HCT116 (cell line): ENCODE results near the gene MYLK2.

Source experiments
- EZH2 ChIP-seq: fragments of 200-600 bp; sonication (generic); IDR thresholded peaks from 2 replicates; pipeline ENCODE4 v1.6.1; 2017; ENCODE audit warnings: antibody characterized with exemption, mixed run types
- EZH2phosphoT487 ChIP-seq: fragments of 200-600 bp; IDR thresholded peaks from 2 replicates; pipeline ENCODE4 v1.6.1; 2018; ENCODE audit warnings: antibody characterized with exemption, borderline replicate concordance
- TF ChIP-seq, protein P1 (sequence below), 3 experiments: fragments of 200-600 bp in 1 of 3; sonication (generic) in 1 of 3; IDR thresholded peaks in 2 of 3; conservative IDR thresholded peaks in 1 of 3; 2 replicates each; pipeline ENCODE4 v1.5.1; 2012 to 2017; ENCODE audit warnings: low read depth in 2 of 3, low read length in 2 of 3, antibody characterized with exemption in 1 of 3, borderline replicate concordance in 1 of 3, control low read depth in 1 of 3, mild to moderate bottlenecking in 1 of 3, mixed read lengths in 1 of 3, mixed run types in 1 of 3, moderate library complexity in 1 of 3; ENCODE audit not compliant: insufficient read depth in 1 of 3
- TF ChIP-seq, protein P2 (sequence below): IDR thresholded peaks from 2 replicates; pipeline ENCODE4 v1.6.1; 2012
- TF ChIP-seq, protein P3 (sequence below): IDR thresholded peaks from 2 replicates; pipeline ENCODE4 v1.6.1; 2012; ENCODE audit warnings: low read depth

GRCh38 chr20:31806564-31807355 lies 12.4 kb upstream of the MYLK2 start:
- TF ChIP-seq EZH2 (no peak), EZH2phosphoT487 (no peak)
- TF ChIP-seq, protein P1, sequence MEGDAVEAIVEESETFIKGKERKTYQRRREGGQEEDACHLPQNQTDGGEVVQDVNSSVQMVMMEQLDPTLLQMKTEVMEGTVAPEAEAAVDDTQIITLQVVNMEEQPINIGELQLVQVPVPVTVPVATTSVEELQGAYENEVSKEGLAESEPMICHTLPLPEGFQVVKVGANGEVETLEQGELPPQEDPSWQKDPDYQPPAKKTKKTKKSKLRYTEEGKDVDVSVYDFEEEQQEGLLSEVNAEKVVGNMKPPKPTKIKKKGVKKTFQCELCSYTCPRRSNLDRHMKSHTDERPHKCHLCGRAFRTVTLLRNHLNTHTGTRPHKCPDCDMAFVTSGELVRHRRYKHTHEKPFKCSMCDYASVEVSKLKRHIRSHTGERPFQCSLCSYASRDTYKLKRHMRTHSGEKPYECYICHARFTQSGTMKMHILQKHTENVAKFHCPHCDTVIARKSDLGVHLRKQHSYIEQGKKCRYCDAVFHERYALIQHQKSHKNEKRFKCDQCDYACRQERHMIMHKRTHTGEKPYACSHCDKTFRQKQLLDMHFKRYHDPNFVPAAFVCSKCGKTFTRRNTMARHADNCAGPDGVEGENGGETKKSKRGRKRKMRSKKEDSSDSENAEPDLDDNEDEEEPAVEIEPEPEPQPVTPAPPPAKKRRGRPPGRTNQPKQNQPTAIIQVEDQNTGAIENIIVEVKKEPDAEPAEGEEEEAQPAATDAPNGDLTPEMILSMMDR (IDR thresholded peaks at IDR 0.05 in 2 of 3, conservative IDR thresholded peaks at IDR 0.05 in 1 of 3; ENCODE audit: borderline replicate concordance in 1 of 3, insufficient read depth in 1 of 3, low read depth in 2 of 3, low read length in 2 of 3) = no peak
- TF ChIP-seq, protein P2, sequence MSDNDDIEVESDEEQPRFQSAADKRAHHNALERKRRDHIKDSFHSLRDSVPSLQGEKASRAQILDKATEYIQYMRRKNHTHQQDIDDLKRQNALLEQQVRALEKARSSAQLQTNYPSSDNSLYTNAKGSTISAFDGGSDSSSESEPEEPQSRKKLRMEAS = no peak
- TF ChIP-seq, protein P3, sequence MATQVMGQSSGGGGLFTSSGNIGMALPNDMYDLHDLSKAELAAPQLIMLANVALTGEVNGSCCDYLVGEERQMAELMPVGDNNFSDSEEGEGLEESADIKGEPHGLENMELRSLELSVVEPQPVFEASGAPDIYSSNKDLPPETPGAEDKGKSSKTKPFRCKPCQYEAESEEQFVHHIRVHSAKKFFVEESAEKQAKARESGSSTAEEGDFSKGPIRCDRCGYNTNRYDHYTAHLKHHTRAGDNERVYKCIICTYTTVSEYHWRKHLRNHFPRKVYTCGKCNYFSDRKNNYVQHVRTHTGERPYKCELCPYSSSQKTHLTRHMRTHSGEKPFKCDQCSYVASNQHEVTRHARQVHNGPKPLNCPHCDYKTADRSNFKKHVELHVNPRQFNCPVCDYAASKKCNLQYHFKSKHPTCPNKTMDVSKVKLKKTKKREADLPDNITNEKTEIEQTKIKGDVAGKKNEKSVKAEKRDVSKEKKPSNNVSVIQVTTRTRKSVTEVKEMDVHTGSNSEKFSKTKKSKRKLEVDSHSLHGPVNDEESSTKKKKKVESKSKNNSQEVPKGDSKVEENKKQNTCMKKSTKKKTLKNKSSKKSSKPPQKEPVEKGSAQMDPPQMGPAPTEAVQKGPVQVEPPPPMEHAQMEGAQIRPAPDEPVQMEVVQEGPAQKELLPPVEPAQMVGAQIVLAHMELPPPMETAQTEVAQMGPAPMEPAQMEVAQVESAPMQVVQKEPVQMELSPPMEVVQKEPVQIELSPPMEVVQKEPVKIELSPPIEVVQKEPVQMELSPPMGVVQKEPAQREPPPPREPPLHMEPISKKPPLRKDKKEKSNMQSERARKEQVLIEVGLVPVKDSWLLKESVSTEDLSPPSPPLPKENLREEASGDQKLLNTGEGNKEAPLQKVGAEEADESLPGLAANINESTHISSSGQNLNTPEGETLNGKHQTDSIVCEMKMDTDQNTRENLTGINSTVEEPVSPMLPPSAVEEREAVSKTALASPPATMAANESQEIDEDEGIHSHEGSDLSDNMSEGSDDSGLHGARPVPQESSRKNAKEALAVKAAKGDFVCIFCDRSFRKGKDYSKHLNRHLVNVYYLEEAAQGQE = no peak
